Chondrocyte (in vitro differentiated cells): ENCODE data around the gene XXYLT1. TPM values are rescaled to one million over a fixed set of nuclear protein-coding genes. Genes with fewer than 3 reads are reported as not detected.

Source experiments
- DNase-seq: peaks from one replicate; pipeline ENCODE4 v3.0.0; 2021; ENCODE audit warnings: mixed read lengths, low spot score
- H3K27ac Mint-ChIP-seq: one replicate; pipeline ENCODE4 v1.8.0; 2021; ENCODE audit warnings: mild to moderate bottlenecking, moderate library complexity, mixed read lengths; ENCODE audit not compliant: unreplicated experiment
- H3K27me3 Mint-ChIP-seq: 2 replicates; pipeline ENCODE4 v1.8.0; 2021; ENCODE audit warnings: low read depth, mixed read lengths
- H3K36me3 Mint-ChIP-seq: 2 replicates; pipeline ENCODE4 v1.8.0; 2021; ENCODE audit warnings: low read depth, mixed read lengths
- H3K4me1 Mint-ChIP-seq: 2 replicates; pipeline ENCODE4 v1.8.0; 2021; ENCODE audit warnings: low read depth, mild to moderate bottlenecking, mixed read lengths
- H3K4me3 Mint-ChIP-seq: one replicate; pipeline ENCODE4 v1.8.0; 2021; ENCODE audit warnings: mild to moderate bottlenecking, moderate library complexity, mixed read lengths; ENCODE audit not compliant: unreplicated experiment
- H3K9me3 Mint-ChIP-seq: 2 replicates; pipeline ENCODE4 v1.8.0; 2021; ENCODE audit warnings: low read depth, mixed read lengths
- CTCF ChIP-seq: fragments of 200-600 bp; sonication (generic); IDR thresholded peaks from 2 replicates; pipeline ENCODE4 v1.5.0; 2021; ENCODE audit warnings: antibody characterized with exemption, mild to moderate bottlenecking, moderate library complexity
- total RNA-seq: library from RNA; stranded (reverse); gene quantifications from 3 replicates; pipeline ENCODE4 v1.2.1, GENCODE V29; 2021

XXYLT1 gene
- total RNA-seq, 1 donor from 2014 or later, result 32.7 TPM

- H3K27ac Mint-ChIP-seq, result no peak overlapping the region
- no peaks in the 10 kb centered on the region for H3K9me3 Mint-ChIP-seq
- no peak overlapping the region for H3K4me3 Mint-ChIP-seq
- H3K27me3 Mint-ChIP-seq, result no peaks in the 10 kb centered on the region
- TF ChIP-seq CTCF, result no peak
- peaks cover 56% of the 10 kb centered on the region for H3K4me1 Mint-ChIP-seq
- DNase-seq, result no peak
- H3K36me3 Mint-ChIP-seq, result peaks cover 3% of the 10 kb centered on the region
Measured at GRCh38 chr3:195186041-195186709, 84.8 kb downstream of the XXYLT1 start.

GRCh38 chr3:195185583-195185982 lies 85.4 kb downstream of the XXYLT1 start:
- Mint-ChIP-seq H3K27me3 (no peaks in the 10 kb centered on the region), H3K4me1 (peaks cover 56% of the 10 kb centered on the region), H3K27ac (no peak overlapping the region), H3K9me3 (no peaks in the 10 kb centered on the region), H3K36me3 (peaks cover 3% of the 10 kb centered on the region), H3K4me3 (no peak overlapping the region)
- no peak for DNase-seq
- no peak for TF ChIP-seq CTCF

GRCh38 chr3:195184716-195185421 lies 86.1 kb downstream of the XXYLT1 start:
- Mint-ChIP-seq H3K27me3 (no peaks in the 10 kb centered on the region), H3K27ac (no peak overlapping the region), H3K4me1 (peaks cover 56% of the 10 kb centered on the region), H3K4me3 (no peak overlapping the region), H3K36me3 (peaks cover 3% of the 10 kb centered on the region), H3K9me3 (no peaks in the 10 kb centered on the region)
- DNase-seq, result no peak
- TF ChIP-seq CTCF, result no peak

DNA sequence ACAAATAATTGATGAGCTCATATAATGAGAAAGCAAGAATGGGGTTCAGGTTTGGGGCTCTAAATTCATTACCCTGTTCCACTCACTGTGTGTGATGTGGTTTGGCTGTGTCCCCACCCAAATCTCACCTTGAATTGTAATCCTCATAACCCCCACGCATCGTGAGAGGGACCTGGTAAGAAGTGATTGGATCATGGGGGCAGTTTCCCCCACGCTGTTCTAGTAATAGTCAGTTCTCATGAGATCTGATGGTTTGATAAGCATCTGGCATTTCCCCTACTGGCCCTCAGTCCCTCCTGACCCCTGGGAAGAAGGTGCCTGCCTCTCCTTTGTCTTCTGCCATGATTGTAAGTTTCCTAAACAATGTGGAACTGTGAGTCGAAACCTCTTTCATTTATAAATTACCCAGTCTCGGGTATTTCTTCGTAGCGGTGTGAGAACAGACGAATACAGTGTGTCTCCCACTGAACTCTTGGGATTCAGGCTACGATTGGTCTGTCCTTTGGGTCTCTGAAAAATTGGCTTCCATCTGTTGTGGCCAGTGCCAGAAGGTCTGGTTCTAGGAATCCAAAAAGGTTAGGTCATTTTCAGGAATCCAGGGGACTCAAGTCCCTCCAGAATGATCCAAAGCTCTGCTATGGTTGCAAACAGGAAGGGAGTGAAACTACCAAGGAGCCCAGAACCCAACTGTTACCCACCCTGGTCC lies 87.7 kb downstream of the XXYLT1 start:
- H3K4me3 Mint-ChIP-seq, result no peak overlapping the region
- DNase-seq, result no peak
- H3K27me3 Mint-ChIP-seq, result no peaks in the 10 kb centered on the region
- H3K36me3 Mint-ChIP-seq, result peaks cover under 1% of the 10 kb centered on the region
- peaks cover 52% of the 10 kb centered on the region for H3K4me1 Mint-ChIP-seq
- no peak for TF ChIP-seq CTCF
- no peak overlapping the region for H3K27ac Mint-ChIP-seq
- H3K9me3 Mint-ChIP-seq, result no peaks in the 10 kb centered on the region

DNA sequence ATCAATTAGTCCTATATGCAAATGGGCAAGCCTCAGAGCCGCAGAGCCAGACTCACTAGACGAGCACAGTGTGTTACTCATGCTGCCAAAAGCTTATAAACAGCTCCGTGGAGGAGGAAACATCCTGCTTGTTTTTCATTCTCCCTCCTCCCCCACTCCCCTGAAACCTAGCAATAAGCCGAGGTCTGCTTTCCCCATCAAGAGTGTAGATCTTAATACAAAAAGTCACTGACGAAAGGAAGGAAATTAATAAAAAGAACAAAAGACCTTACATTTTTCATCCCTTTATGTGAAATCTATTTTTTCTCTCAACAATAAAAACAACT lies 88.5 kb downstream of the XXYLT1 start:
- no peak for DNase-seq
- Mint-ChIP-seq H3K27me3 (no peaks in the 10 kb centered on the region), H3K27ac (no peak overlapping the region), H3K9me3 (no peaks in the 10 kb centered on the region), H3K4me1 (peaks cover 44% of the 10 kb centered on the region), H3K36me3 (peaks cover 3% of the 10 kb centered on the region), H3K4me3 (no peak overlapping the region)
- TF ChIP-seq CTCF, result no peak
